Dedifferentiated amniotic fluid mesenchymal stem cell (primary cell): ENCODE results near the gene LMNTD1.

ENCODE experiments used
- DNase-seq: peaks from one replicate; pipeline ENCODE4 v3.0.0-alpha.2; 2016; ENCODE audit errors: extremely low spot score

The LMNTD1 gene

DNA sequence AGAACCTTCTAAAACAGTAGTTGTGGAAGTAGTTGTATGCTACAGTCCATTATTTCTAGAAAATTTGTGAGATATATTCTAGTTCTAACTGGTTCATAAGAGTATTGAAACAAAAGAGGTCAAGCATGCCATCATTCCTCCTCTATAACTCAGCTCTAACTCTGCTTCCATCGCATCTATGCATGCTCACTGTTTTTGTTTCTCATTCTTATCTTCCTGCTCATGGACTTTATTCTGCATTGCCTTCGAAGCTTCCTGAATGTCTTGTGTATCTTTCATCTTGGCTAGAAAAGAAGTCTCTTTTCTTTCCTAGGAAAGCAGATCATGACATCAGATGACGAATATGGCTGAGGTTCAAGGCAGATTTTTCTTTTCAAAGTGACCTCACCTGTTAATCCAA, 402 bp downstream of the LMNTD1 start:
- DNase-seq = peak; percentile 56

DNA sequence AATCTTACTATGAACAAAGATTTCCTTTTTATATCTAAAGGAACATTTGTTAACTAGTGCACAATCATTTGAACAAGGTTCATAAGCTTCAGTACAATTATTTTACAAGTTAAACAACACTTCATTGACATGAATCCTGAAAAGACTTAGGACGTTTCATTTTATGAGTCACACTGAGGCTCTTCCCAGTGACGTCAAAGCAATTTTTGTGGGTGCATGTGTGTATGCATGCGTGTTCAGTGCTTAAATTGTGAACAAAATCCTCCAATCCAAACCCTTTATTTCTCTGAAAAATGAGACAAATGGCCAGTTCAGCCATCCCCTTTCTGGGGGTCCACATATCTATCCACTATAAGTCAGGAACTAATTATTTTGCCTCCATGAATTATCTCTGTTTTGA, 2.9 kb downstream of the LMNTD1 start:
- DNase-seq = no peak

DNA sequence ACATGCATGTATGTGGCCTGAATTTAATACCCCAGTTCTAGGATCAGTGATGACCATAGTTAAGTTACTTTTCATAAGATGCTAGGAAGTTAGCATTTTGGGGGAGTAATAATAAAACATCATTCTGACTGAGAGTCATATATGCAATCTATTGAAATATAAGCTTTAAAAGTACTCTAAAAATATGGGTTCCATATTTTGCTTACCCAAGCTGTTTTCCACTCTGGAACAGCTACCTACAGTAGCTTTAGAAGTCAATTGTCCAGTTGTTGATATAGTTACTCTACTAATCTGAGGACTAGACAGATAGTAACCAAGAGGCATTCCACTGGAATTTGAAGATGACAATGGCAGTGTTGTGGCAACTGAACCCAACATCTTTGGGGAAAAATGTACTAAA, 4.0 kb downstream of the LMNTD1 start:
- no peak for DNase-seq

DNA sequence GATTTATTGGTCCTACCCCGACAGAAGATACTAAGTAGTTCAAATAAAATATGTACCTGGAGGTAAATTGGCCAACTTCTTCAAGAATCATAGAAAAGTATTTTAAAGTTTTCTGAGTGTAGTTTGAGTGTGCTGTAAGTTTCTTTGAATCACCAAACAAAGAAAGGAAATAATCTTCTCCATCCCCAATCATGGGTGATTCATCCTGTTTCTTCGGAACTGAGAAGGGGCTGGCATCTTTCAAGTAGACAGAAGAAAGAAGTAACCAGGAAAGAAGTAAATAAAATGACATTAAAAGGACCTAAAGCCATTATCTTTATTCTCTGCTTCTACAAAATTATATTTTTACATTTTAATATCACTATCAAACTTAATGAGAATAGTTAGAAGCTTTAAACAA, 6.8 kb downstream of the LMNTD1 start:
- DNase-seq = no peak

DNA sequence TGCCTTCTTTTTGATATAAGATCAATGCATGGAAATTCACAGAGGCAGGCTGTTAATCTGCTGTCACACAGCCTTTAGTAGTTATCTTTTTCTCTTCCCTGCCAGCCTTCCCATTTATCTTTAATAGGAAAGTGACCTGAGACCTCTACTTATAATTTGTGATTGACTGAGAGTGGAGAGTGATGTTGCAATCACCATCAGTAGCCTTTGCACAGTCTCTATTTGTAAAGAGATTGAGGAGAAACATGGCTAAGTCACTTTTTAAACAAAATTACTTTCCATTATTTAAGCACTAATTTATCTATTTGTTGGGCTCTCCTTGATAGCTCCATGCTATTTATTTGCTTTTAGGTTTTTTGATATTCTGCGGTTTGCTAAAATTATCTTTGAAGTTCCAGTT, 19.9 kb downstream of the LMNTD1 start:
- DNase-seq = no peak

DNA sequence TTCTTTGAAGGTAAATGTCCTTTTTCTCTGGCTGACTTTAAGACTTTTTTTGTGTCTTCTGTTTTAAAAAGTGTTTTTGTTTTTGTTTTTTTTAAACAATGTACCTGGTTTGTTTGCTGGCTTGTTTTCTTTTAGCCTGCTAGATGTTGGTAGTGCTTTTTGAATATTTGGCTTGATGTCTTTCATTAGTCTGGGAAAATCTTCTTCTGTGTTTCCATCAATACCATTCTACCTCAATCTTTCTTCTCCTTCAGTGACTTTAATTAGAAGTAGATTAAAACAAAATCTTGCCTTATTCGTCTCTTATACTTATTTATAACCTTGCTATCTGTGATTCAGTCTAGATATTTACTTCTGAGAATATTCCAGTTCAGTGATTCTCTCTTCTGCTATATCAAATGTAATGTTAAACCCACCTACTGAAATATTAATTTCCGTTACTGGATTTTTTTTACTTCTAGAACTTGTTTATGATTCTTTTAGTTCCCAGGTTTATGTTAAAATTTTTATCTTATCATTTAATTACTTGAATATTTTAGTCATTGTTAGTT, 21.5 kb downstream of the LMNTD1 start:
- DNase-seq = no peak

DNA sequence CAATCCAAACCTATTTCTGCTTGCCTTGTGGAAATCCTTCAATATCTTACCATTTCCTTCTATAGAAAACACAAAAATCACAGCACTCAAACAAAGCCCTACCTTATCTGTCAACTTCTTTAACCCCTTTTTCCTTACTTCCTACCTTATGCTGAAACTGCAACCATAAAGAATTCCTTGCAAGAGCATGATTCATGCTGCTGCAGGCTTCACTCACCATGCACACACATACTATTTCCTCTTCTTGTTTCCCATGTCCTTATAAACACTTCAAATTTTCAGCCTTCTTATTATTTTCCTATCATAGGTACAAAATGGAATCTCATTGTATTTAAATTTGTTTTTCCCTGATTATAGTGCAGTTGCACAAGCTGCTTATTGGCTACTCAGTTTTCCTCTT, 23.3 kb downstream of the LMNTD1 start:
- no peak for DNase-seq

DNA sequence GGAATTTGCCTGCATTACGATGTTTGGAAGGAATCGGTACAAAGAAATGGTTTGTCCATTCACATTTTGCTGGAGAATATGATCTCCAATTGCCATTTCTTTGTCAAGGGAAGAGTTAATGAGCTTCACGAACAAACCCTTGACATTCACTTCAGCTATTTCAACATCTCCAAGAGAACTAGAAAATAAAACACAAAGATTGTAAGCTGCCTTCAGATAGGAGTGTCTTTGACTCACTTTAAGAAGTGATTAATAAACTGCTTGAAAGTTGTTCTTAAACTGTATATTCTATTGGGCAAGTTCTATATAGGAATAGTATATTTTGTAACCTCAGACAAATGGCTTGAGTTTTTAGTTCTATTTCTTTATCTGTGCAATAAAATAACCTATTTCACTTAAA, 26.3 kb downstream of the LMNTD1 start:
- no peak for DNase-seq

DNA sequence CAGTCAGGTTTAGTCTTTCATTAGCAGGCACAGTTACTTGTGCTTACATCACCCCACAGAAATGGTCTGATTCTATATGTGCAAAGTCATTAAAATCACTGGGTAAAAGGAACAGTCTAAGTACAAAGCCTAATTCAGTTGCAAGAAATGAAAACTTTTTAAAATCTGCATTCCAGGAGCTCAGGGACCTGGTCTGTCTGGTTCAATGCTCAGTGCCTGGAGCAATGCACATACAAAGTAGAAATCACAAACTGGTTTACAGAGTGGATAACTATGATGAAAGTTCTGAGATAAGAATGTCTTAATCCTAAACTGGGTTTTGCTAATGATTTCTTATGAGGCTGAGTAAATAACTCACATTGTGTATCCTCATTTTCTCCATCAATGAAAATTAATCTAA, 28.7 kb downstream of the LMNTD1 start:
- no peak for DNase-seq

DNA sequence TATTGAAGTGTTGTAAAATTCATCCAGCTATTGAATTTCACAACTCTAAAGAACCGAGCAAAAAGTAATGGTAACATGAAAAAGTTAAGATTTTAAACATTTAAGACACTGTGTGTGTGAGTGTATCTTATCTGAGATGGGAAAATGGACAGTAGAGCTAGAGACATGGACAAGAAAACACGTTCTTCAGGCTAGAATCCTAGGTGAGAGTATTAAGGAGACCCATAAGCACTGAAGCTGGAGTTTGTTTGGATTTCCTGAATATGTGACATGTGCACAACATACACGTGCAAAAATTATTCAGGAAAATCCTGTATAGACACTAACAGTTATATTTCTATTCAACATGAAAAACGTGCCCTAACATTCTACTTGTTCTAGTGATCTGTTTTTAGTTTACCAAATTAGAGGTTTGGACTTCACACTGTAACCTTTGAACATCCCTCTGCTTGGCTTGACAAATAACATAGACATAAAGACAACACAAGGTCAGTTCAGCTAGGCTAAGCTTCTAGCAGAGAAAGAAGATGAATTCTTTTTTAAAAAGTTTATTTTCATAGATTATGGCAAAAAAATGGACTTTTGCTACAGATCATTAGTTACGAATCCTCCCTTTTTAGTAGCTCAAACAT, 31.3 kb downstream of the LMNTD1 start:
- DNase-seq = no peak

DNA sequence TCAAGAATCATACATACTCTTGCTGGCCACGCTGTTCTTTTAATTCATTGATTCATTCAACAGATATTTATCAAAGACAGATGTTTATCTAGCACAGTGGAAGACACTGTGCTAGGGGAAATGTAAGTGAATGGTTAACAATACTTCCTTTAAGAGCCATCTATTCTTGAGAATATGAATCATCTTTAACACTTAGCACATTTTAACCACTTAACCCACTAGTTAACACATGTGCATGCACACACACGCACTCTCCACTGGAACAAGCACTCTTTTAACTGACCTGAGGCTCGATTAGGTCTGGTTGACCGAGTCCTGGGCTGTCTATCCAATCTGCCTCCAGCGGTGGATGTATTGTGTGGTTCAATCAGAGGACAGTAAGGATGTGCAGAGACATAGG, 34.6 kb downstream of the LMNTD1 start:
- no peak for DNase-seq

DNA sequence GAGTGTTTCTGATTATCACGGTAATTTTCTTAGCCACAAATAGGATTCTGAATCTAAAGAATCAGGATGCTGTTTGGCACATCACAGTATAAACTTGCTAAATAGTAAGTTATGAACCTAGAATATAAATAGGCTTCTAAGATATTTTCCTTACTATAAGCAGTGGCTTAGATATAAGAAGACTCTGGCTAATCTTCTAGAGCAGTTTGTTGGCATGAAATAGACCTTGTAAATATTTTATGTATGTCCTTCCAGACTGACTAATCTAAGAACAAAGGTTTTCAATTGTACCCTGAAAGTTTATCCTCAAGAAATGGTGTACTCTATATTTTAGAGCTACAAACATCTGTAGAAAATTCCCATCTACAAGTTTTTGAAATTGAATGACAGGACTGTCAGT, 48.3 kb downstream of the LMNTD1 start:
- DNase-seq = no peak

DNA sequence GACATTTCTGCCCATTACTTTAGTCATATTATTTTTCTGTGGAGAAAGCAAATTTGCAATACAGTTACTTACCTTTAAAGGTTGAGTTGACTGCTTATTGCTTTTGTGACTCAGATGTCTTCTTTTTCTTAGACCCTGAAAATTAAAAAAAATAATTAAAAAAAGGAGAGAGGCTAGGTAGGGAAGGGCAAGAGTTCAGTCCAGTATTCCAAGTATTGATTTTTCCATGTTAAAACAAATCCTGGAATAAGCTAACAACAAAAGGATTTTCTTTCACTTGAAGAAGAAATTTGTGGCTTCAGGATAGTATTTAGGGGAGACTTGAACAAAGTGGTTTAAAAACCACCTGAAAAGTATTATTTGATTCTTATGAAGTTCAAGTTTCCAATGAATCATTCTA, 49.4 kb downstream of the LMNTD1 start:
- no peak for DNase-seq

DNA sequence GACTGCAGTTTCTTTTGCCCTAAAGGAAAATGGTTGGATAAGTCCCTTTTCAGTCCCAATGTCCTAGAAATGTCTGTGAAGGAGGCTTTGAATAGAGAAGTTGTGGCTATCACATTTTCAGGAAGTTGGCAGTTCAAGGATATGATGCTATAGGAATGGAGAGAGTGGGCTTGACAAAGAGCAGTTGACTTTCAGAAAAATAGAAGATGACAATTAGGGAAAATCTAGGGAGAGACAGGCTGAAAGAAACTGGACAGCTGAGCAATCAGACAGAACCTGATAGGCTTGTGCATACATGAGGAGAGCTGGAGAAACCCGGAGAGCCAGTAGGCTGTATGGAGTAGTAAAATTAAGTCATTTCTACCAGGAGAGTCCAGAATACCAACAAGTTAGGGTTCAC, 50.5 kb downstream of the LMNTD1 start:
- no peak for DNase-seq

DNA sequence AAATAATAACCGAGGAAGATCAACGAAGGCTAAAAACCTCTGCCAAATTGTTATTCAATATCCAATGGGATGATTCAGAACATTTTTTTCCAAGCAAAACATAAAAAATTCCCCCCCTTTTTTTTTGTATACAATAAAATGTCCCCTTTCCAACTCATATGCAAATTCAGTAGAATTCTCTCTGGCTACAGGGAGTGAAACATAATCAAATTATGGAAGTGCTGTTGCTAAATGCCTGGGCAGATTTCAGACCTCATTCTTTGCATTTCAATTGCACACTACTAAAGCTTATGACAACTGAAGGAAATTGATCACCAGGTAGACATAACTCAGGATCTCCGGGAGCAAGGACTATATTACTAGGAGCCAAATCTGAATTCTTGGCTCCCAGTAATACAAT, 51.0 kb downstream of the LMNTD1 start:
- no peak for DNase-seq

DNA sequence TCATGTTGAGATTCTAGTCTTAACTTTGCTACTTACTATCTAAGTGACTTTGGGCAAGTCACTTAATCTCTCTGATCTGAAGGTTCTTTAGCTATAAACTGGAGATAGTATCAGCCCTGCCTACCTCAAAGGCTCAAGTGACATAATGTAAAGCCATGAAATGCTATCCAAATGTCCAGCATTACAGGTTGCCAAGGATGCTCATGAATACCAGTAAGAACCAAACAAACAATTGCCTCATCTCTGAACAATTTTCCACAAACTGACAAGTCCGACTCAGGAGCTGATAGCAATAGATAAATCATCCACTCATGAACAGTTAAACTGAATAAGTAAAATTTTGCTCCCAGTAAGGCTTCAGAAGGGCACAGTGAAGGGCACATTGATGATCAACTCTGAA, 51.5 kb downstream of the LMNTD1 start:
- peak; percentile 20 for DNase-seq

DNA sequence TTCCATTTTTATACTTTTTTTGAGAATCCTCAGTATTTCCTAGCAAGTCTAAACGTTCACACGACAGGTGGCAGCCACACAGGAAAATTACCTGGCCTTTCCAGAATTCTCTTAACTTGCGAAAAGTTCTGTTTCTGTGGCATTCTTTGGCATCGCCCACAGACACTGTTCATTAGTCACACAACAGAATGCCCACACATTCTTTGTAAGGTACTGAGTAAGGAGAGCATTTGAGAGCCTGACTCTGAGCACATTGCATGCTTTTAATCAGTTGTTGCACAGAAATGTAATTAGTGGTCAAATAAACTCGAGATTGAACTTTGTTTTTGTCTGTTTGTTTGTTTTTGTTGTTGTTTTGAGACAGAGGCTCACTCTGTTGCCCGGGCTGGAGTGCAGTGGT, 52.4 kb downstream of the LMNTD1 start:
- DNase-seq = no peak

DNA sequence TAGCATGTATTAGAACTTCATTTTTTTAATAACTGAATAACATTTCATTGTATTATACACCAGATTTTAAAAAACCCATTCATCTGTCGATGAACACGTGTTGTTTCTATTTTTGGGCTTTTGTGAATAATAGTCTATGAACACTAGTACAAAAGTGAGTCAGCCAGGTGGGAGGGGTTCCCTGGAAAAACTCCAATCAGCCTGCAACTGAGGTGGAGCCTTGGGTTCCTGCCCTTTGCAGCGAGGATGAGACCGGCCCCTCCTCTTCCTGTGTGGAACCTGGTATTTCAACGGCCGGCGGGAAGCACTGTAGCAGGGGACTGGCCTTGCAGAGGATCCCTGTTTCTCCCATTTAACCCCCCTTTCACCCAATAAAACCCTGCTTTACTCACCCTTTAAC, 56.1 kb downstream of the LMNTD1 start:
- DNase-seq = no peak

DNA sequence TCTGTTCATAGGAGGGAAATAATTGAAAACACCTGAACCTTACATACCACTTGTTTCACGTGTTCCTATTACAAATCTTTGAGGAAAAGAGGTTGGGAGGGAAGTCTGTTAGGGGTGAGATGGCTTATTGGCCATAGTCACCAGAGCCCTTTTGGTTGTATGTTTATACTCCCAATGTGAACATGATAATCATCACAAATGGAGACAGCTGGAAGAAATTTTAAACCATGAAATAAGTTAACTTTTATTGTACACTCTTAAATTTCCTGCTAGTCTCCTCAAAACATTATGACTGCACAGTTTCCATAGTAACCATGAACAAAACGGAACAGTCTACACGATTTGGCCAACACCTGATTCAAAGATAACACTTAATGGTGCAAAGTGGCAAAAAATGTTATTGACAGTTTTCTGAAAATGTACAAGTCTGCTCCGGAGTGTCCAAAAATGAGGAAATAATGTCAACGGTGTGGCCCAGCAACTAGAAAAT, 56.9 kb downstream of the LMNTD1 start:
- DNase-seq = peak; percentile 32

DNA sequence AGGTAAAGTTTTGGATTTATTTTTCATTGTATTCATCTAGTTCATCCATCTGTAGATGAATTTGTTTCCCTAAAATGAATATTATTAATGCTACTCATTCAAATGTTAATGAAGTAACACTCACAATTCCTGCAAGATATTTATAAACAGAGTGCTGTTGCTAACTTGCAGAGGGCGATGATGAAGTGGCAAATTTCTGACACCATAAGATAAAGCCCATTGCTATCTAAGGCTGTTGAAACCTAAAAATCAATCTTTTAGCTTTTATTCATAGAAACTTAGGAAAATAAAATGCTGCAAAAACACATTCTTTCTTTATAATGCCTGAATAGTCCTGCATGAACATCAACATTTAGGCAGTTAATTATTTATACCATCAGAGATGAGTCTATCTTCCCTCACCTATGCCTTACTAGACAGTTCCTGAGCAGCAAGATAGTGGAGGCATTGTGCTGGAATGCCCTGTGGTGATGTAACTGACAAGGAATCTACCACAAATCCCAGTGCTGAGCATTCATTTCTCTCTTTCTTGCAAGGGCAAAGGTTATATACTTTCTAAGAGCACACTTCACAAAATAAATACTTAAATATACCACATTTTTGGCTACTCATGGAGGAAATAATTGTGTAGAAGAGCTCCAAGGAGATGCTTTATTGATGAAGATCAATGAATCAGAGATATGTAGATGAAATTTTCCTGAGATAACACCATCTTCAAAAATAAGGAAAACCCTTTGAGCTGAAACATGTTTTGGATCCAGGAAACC, 57.6 kb downstream of the LMNTD1 start:
- DNase-seq = peak; percentile 72

DNA sequence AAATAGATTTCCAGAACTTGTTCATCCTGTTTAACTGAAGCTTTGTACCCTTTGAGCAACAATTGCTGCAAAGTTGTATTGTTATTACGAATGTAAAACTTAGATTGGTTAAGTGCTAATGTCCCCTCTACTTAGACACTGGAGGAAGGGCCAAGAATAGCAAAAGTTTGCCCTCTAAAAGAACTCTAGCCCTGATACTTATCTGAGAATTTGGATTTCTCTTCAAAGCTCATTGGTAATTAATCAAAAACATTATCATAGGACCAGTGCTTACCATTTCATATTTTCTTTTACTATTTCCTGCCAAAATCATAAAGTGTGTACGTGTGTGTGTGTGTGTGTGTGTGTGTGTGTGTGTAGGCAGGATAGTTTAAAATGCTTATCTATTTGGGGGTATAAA, 58.2 kb downstream of the LMNTD1 start:
- DNase-seq = no peak

DNA sequence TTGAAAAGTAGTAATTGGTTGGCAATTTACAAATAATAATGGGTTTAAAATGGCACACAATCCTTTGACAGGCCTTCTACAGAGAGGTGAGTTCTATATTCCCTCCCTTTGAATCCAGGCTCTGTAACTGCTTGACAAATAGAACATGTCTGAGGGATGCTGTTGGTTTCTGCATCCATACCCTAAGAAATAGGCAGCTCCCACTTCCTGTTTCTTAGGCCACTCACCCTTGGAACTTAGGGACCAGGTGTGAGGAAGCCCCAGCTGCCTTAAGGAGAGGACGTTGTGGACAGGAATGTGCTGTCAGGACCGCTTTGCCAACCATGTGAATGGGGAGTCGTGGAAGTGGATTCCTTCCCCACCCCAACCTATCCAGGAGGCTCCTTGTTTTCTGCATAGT, 59.4 kb downstream of the LMNTD1 start:
- no peak for DNase-seq
